ENCODE measurements around the gene PLCB4.

Gene PLCB4

GRCh38 chr20:9403448-9403847 is 334.6 kb downstream of the PLCB4 start:
- no peak for DNase-seq (ENCODE audit: low spot score)

- peak; percentile 47 for DNase-seq (ENCODE audit: low spot score)
These were observed 339.0 kb downstream of the PLCB4 start for GRCh38 chr20:9407805-9408421.

- DNase-seq (ENCODE audit: low spot score) = no peak
These were observed 339.8 kb downstream of the PLCB4 start for GRCh38 chr20:9408422-9409300.

- no peak for DNase-seq (ENCODE audit: low spot score)
These were observed 340.5 kb downstream of the PLCB4 start for GRCh38 chr20:9409352-9409751.

- DNase-seq (ENCODE audit: low spot score) = no peak
These were observed 341.1 kb downstream of the PLCB4 start for GRCh38 chr20:9409981-9410380.

GRCh38 chr20:9411833-9412232 is 342.9 kb downstream of the PLCB4 start:
- no peak for DNase-seq (ENCODE audit: low spot score)

GRCh38 chr20:9412309-9412708 is 343.4 kb downstream of the PLCB4 start:
- DNase-seq (ENCODE audit: low spot score) = no peak

- DNase-seq (ENCODE audit: low spot score) = no peak
These were observed 344.1 kb downstream of the PLCB4 start for GRCh38 chr20:9413001-9413400.

GRCh38 chr20:9415426-9415825 is 346.5 kb downstream of the PLCB4 start:
- no peak for DNase-seq (ENCODE audit: low spot score)

- DNase-seq (ENCODE audit: low spot score) = no peak
These were observed 347.5 kb downstream of the PLCB4 start for GRCh38 chr20:9416421-9416820.

GRCh38 chr20:9417665-9418064 is 348.8 kb downstream of the PLCB4 start:
- DNase-seq (ENCODE audit: low spot score) = no peak

GRCh38 chr20:9422321-9423057 is 353.6 kb downstream of the PLCB4 start:
- DNase-seq (ENCODE audit: low spot score) = no peak

- no peak for DNase-seq (ENCODE audit: low spot score)
These were observed 355.7 kb downstream of the PLCB4 start for GRCh38 chr20:9424551-9424950.

- no peak for DNase-seq (ENCODE audit: low spot score)
These were observed 358.8 kb downstream of the PLCB4 start for GRCh38 chr20:9427430-9428291.

GRCh38 chr20:9428292-9428607 is 359.4 kb downstream of the PLCB4 start:
- DNase-seq (ENCODE audit: low spot score) = no peak

GRCh38 chr20:9439806-9440205 is 370.9 kb downstream of the PLCB4 start:
- no peak for DNase-seq (ENCODE audit: low spot score)

- no peak for DNase-seq (ENCODE audit: low spot score)
These were observed 372.0 kb downstream of the PLCB4 start for GRCh38 chr20:9440892-9441291.

- DNase-seq (ENCODE audit: low spot score) = no peak
These were observed 373.1 kb downstream of the PLCB4 start for GRCh38 chr20:9441948-9442347.

- no peak for DNase-seq (ENCODE audit: low spot score)
These were observed 374.0 kb downstream of the PLCB4 start for GRCh38 chr20:9442858-9443257.

- no peak for DNase-seq (ENCODE audit: low spot score)
These were observed 376.0 kb downstream of the PLCB4 start for GRCh38 chr20:9444921-9445320.

- DNase-seq (ENCODE audit: low spot score) = no peak
These were observed 378.3 kb downstream of the PLCB4 start for GRCh38 chr20:9447182-9447581.

- DNase-seq (ENCODE audit: low spot score) = no peak
These were observed 384.3 kb downstream of the PLCB4 start for GRCh38 chr20:9453201-9453600.

Data from hematopoietic multipotent progenitor cell treated with erythropoietin and hydrocortisone succinate and interleukin-3 and kit ligand, for 15 days (in vitro differentiated cells).